NCI-H446 (cell line): ENCODE measurements around the gene SAMD8.
"Not testable (repeated sequence)": the region's sequence is repeated elsewhere in the genome, so short reads cannot be mapped to it uniquely, and the experiment has no call there.

ENCODE experiments used
- DNase-seq, 2 experiments: peaks; one replicate each; lab custom pipeline; 2025; lab: John Stamatoyannopoulos, UW

The SAMD8 gene

GRCh38 chr10:75086278-75086934 is 25.1 kb upstream of the SAMD8 start:
- no peak for DNase-seq

DNA sequence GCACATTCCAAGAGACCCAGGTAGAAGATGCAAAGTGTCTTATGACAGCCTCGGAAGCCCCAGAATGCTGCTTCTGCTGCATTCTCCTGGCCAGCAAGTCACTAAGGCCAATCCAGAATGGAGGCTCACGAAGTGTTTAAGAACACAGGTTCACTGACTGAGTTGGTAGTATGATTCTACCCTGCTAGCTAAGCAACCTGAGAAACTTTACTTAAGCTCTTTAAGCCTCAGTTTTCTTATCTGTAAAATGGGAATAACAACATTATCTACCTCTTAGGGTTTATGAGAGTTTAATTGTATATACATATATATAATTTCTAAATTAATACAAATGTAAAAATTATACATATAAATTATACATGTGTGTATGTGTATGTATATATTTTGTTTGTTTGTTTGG is 22.8 kb upstream of the SAMD8 start:
- no peak for DNase-seq

GRCh38 chr10:75089634-75090033 is 21.8 kb upstream of the SAMD8 start:
- no peak for DNase-seq

DNA sequence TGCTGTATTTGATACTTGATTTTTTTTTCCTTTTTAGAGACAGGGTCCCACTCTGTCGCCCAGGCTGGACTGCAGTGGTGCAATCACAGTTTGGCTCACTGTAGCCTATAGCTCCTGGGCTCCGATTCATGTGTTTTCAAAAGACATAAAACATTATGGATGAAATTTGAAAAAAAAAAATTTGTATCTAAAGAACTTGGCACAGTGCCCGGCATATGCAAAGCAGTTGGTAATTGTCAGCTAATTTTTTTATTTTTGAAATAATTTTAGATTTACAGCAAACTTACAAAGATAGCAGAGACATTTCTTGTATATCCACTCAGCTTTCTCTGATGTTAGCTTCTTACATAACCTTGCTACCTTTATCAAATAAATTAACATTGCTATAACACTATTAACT is 20.3 kb upstream of the SAMD8 start:
- peak in 1 of 2 experiments; percentile 1 for DNase-seq

GRCh38 chr10:75094465-75094864 is 17.0 kb upstream of the SAMD8 start:
- no peak for DNase-seq

- DNase-seq, result no peak
These were observed 15.8 kb upstream of the SAMD8 start for GRCh38 chr10:75095631-75096030.

DNA sequence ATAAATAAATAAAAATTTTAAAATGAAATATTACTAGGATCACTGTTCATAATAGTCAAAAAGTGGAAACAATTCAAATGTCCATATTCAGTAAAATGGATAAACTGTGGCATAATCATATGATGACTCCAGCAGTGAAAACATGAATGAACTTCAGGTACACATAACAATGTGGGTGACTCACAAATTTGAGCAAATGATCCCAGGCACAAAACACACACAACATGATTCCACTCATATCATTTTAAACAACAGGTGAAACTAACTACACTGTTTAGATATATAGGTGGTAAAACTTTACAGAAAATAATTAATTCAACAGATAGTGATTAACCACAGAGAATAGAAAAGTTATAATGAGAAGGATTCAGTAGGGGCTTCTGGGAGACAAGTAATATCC is 14.7 kb upstream of the SAMD8 start:
- no peak for DNase-seq

DNA sequence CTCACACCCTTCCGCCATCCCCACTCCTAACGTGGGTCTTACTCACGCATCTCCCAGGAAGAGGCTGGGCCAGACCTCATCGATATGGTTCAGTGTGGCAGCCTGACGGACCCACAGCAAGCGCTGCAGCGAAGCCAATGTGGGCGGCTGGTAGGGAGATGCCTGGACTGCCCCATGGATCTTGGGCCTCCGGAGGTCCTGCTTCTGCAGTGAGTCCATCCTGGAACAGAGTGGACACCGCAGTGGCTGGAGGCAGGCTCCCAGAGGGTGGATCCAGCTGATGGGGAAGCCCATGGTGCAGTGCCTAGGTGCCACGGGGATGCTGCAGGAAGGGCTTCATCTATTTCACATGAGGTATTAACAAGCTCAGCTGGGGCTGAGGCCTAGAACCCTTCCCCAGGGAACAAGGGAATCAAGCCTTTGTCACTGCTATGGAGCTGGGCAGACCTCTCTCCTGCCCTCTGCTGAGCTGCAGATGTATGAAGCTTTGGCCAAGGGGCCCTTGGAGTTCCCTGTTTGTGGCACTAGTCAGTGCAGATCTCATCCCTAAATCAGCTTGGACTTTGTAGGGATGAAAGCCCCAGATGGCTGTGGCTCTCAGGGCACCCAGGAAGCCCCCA is 13.7 kb upstream of the SAMD8 start:
- peak in 1 of 2 experiments; percentile 33 for DNase-seq

DNA sequence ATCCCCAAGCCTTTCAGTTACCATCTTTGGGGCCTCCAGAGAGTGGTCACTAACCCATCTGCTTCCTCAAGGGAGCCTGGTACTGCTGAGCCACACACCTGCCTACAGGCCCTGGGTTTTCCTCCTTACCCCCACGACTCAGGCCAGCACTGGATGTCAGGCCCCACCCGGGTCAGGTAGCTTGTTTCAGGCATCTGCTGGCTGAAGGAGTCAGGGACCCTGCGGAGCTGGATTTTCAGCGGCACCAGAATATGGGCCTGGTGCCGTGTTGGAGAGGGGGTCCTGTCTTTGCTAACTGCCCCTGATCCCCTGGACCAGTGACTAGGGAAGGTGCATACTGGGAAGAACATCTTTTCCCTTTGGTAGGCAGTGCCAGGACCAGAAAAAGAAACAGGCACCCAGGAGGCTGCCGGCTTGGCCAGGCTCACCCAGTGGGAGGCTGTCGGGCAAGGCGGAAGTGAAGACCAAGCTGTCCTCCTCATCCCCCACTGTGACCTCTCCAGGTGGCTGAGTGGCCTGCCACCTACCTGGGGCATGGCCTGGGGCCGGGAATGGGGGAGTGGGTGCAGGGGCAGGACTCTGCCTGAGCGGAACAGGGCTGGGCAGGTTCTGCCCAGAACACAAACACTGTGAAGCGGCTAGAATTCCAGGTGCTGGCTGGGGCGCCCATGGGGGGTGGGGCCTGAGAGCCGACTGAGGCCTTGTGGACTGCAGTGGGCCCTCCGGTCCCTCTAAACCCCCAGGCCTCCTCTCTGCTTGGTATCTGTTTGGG is 12.4 kb upstream of the SAMD8 start:
- no peak for DNase-seq

DNA sequence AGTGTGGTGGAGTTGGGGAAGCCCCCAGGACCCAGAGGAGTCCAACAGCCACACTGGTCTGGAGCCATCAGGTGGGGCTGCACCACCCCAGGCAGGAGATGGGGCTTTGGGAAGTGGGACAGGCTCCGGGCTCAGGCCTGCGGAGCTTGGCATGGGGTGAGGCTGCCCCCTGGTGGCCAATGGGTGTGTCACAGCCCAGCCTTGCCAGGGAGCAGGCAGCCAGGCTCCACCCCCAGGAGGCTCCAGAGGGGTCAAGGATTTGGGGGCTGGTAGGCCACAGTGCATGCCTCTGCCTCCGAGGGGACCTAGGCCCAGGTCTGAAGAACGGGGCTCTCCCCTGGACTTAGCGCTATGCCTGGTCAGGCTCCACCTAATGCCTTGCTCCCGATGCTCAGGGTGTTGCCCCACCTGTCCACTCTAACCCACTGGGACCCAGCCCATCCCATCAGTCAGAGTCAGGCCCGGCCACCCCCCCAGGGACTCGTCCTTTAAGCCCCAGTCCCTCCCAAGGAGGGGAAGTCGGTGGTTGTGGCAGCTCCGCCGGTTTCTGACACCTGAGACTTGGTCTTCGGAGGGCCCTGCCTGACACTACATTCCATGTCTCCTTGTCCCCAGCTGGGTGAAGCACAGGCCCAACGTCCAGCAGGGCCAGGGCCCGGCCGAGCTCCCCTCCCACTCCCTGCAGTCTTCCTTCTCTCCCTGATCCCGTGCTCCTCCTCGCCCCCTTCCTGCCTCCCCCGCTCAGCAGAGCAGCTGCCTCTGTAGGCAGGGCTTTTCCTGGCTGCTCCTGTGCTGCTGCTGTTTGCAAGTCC is 11.3 kb upstream of the SAMD8 start:
- peak; percentile 38 to 65 for DNase-seq

GRCh38 chr10:75100764-75101291 is 10.6 kb upstream of the SAMD8 start:
- DNase-seq, result no peak

- no peak for DNase-seq
These were observed 9.8 kb upstream of the SAMD8 start for GRCh38 chr10:75101416-75102251.

DNA sequence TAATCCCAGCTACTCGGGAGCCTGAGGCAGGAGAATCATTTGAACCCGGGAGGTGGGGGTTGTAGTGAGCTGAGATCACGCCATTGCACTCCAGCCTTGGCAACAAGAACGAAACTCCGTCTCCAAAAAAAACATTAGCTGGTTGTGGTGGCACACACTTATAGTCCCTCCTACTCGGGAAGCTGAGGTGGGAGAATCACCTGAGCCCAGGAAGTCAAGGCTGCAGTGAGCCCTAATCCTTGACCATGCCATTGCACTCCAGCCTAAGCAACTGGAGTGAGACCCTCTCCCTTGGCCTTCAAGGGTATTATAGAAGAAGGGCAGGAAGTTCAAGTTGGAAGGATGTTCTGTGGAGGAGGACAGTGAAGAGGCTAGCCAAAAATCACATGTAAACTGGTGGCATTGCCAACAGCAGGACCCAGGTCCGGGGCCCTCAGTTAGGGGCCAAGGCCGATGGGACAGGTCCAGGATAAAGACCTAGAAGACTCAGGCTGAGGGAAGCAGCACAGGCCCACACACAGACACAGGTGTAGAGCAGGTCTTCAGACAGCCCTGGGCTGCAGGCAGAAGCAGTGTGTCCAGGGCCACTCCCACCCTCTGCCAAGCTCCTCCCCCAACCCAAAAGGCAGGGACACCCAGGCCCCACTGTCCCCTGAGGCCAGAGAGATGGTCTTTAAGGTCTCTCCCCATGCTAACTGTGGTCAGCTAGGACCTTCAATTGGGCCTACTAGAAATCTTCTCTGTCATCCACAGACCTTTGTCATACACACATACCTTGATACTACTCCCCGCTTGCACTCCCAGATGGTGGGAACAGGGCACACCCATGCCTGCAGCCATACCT is 8.4 kb upstream of the SAMD8 start:
- DNase-seq, result no peak

DNA sequence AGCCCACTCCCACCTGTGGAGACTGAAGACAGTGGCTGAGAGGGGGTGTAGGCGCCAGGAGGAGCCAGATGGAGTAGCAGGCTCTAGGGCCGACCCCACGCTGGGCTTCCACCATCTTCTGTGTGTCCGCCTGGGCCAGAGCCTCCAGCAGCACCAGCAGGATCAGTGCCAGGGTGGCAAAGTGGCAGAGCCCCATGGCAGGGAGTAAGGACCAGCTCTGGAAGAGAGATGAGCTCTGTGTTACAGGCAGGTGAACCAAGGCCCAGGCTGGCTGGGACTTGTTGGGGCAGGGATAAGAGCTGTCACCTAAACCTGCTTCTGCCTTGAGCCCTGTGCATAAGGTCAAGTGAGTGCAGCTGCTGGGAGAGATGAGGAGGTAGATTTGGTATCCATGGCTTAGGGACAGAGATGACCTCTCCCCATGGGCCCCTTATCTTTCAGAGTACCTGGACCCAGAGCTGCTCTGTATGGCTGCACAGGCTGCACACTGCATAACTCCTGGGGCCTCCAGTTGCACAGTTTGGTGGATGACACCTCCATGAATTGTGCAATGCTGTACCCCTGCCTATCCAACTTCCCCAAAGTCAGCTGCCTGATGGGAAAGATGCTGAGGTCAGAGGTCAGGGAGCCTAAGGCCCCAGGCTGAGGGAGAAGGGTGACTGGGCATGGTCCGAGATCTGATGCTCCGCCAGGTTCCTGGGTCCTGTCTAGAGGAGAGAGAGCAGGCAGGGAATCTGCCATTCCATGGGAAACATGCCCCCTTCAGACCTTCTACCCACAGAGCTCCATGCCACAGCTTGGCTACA is 7.4 kb upstream of the SAMD8 start:
- DNase-seq, result no peak

DNA sequence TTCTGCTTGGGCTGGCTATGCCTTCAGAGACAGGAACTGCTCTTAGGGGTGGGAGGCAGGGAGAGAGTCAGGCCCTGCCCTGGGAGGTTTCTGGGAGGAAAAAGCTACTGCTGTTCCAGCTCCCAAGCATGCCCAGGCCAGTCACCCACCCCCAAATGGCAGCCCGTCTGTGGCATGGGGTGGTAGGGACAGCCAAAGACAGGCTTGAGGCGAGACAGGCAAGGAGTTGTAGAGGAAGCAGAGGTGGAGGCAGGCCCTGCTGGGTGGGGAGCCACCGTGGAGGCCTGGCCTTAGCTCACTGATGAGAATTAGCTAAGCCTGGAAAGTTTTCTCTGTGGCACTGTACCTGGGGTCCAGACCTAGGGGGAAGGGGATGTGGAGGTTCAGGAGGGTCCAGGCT is 6.6 kb upstream of the SAMD8 start:
- no peak for DNase-seq

DNA sequence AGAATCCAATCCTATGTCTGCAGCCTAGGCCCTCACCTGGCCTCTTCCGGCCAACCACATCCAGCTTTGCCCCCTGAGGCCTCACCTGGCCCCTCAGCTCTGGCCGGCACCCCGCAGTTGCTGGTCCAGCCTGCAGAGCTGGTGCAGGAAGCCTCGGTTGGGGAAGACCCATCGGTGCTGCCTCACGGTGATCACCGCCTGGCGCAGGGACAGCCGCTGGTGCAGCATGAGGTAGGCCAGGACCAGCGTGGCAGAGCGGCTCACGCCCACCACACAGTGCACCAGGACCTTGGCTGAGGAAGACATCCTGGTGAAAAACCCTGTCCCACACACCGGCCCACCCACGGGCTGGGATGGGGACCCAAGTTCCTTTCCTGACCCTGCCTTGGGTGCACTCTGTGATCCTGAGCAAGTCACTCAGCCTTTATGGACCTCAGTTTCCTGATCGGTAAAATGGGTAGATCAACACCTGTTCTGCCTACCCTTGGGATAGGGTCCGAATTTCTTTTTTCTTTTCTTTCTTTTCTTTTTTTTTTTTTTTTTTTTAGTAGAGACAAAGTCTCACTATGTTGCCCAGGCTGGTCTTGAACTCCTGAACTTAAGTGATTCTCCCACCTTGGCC is 5.8 kb upstream of the SAMD8 start:
- DNase-seq, result no peak

DNA sequence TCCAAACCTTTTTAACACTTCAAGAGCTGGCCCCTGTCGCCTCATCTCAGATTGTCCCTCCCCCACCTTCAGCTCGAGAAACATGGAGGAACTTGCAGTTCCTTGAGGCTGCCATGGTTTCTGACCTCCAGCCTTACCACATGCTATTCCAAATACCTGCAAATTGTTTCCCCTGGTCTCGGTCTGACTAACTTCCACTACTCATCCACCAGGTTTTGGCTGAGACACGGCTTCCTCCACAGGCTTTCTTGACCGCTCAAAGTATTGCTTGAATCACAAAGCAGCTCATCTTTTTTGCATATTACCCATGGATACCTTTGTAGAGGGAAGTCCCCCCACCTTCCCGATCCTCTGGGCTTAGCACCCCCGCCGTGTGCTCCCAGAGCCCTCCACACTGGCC is 5.2 kb upstream of the SAMD8 start:
- DNase-seq, result no peak

DNA sequence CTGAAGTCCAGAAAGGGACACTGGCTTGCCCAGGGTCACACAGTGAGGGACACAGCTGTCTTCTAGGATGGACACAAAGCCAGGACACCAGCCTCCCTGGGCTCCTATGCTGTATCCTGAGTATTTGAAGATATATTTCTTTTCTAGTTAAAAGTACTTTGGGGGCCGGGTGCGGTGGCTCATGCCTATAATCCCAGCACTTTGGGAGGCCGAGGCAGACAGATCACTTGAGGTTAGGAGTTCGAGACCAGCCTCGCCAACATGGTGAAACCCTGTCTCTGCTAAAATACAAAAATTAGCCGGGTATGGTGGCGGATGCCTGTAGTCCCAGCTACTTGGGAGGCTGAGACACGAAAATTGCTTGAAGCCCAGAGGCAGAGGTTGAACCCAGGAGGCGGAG is 4.6 kb upstream of the SAMD8 start:
- not testable (repeated sequence) for DNase-seq
